ENCODE results near the gene BTBD17. TPM values are rescaled to one million over a fixed set of nuclear protein-coding genes. Genes with fewer than 3 reads are reported as not detected.
A peak's percentile ranks its signal among the peaks of the same experiment; 100 is the strongest.

BTBD17 gene
- total and polyA plus RNA-seq, 4 donors, result 0.17 TPM; not detected in 3

GRCh38 chr17:74383141-74383540 is 21.5 kb upstream of the BTBD17 start:
- no peak overlapping the region for H3K27ac ChIP-seq (ENCODE audit: low read depth in 1 of 2, low read length in 1 of 2)
- WGBS, 2 donors, result 82 to 88% methylated on average over 5 of the region's 5 CpGs
- no peak overlapping the region for H3K9ac ChIP-seq (ENCODE audit: insufficient read depth in 1 of 2, low read length in 2 of 2)
- DNase-seq (no peak), ATAC-seq (ENCODE audit: insufficient read depth, low FRiP score) (no peak)
- no peak for TF ChIP-seq CTCF (IDR thresholded peaks at IDR 0.05; ENCODE audit: control extremely low read depth, extremely low read depth)
- peaks cover 0 to 2% (median 0%) of the 10 kb centered on the region in 4 donors for H3K9me3 ChIP-seq (ENCODE audit: control insufficient read depth in 4 of 4, insufficient read depth in 3 of 4, low read length in 3 of 4)
- no peaks in the 10 kb centered on the region for H3K36me3 ChIP-seq (ENCODE audit: control insufficient read depth in 4 of 4, insufficient read depth in 4 of 4, low read length in 4 of 4)
- H3K4me1 ChIP-seq (ENCODE audit: control insufficient read depth in 5 of 5, insufficient read depth in 5 of 5, low read length in 5 of 5), result peaks cover 0 to 15% (median 0%) of the 10 kb centered on the region in 5 donors
- no peaks in the 10 kb centered on the region for H3K27me3 ChIP-seq (ENCODE audit: control insufficient read depth in 3 of 3, insufficient read depth in 3 of 3, low read length in 2 of 3)
- H3K4me3 ChIP-seq, result no peak overlapping the region

- ATAC-seq (ENCODE audit: insufficient read depth, low FRiP score) (no peak), DNase-seq (no peak)
- no peak overlapping the region for H3K4me3 ChIP-seq
- peaks cover 0 to 2% (median 0%) of the 10 kb centered on the region in 4 donors for H3K9me3 ChIP-seq (ENCODE audit: control insufficient read depth in 4 of 4, insufficient read depth in 3 of 4, low read length in 3 of 4)
- H3K9ac ChIP-seq (ENCODE audit: insufficient read depth in 1 of 2, low read length in 2 of 2), result no peak overlapping the region
- peaks cover 0 to 15% (median 0%) of the 10 kb centered on the region in 5 donors for H3K4me1 ChIP-seq (ENCODE audit: control insufficient read depth in 5 of 5, insufficient read depth in 5 of 5, low read length in 5 of 5)
- WGBS, 2 donors, result 83% methylated on average over 15 of the region's 15 CpGs
- no peak overlapping the region for H3K27ac ChIP-seq (ENCODE audit: low read depth in 1 of 2, low read length in 1 of 2)
- H3K27me3 ChIP-seq (ENCODE audit: control insufficient read depth in 3 of 3, insufficient read depth in 3 of 3, low read length in 2 of 3), result no peaks in the 10 kb centered on the region
- no peaks in the 10 kb centered on the region for H3K36me3 ChIP-seq (ENCODE audit: control insufficient read depth in 4 of 4, insufficient read depth in 4 of 4, low read length in 4 of 4)
- no peak for TF ChIP-seq CTCF (IDR thresholded peaks at IDR 0.05; ENCODE audit: control extremely low read depth, extremely low read depth)
Measured at GRCh38 chr17:74380959-74381808, 19.5 kb upstream of the BTBD17 start.

GRCh38 chr17:74380086-74380958 is 18.7 kb upstream of the BTBD17 start:
- WGBS, 2 donors, result 27 to 29% methylated on average over 17 of the region's 17 CpGs
- H3K4me1 ChIP-seq (ENCODE audit: control insufficient read depth in 5 of 5, insufficient read depth in 5 of 5, low read length in 5 of 5), result peaks cover 0 to 15% (median 0%) of the 10 kb centered on the region in 5 donors
- no peak overlapping the region for H3K9ac ChIP-seq (ENCODE audit: insufficient read depth in 1 of 2, low read length in 2 of 2)
- H3K9me3 ChIP-seq (ENCODE audit: control insufficient read depth in 4 of 4, insufficient read depth in 3 of 4, low read length in 3 of 4), result peaks cover 0 to 2% (median 0%) of the 10 kb centered on the region in 4 donors
- no peak overlapping the region for H3K4me3 ChIP-seq
- TF ChIP-seq CTCF (IDR thresholded peaks at IDR 0.05; ENCODE audit: control extremely low read depth, extremely low read depth), result no peak
- no peaks in the 10 kb centered on the region for H3K27me3 ChIP-seq (ENCODE audit: control insufficient read depth in 3 of 3, insufficient read depth in 3 of 3, low read length in 2 of 3)
- no peaks in the 10 kb centered on the region for H3K36me3 ChIP-seq (ENCODE audit: control insufficient read depth in 4 of 4, insufficient read depth in 4 of 4, low read length in 4 of 4)
- H3K27ac ChIP-seq (ENCODE audit: low read depth in 1 of 2, low read length in 1 of 2), result peak overlapping the region in 1 of 2 donors; percentile 75
- DNase-seq (peak in 2 of 3 donors; percentile 50 to 58), ATAC-seq (ENCODE audit: insufficient read depth, low FRiP score) (no peak)
